GM20000 (cell line): ENCODE measurements around the gene EIF4ENIF1.
"Not testable (repeated sequence)": the region's sequence is repeated elsewhere in the genome, so short reads cannot be mapped to it uniquely, and the experiment has no call there.

Experiments
- DNase-seq: peaks from one replicate; pipeline ENCODE4 v3.0.0; 2012; ENCODE audit warnings: low spot score
- CTCF ChIP-seq: IDR thresholded peaks from 2 replicates; pipeline ENCODE4 v1.5.1; 2012; ENCODE audit warnings: mild to moderate bottlenecking, control low read depth; ENCODE audit errors: extremely low read depth, missing control alignments

The EIF4ENIF1 gene

GRCh38 chr22:31526270-31526669 is 36.6 kb upstream of the EIF4ENIF1 start:
- TF ChIP-seq CTCF = no peak
- no peak for DNase-seq

DNA sequence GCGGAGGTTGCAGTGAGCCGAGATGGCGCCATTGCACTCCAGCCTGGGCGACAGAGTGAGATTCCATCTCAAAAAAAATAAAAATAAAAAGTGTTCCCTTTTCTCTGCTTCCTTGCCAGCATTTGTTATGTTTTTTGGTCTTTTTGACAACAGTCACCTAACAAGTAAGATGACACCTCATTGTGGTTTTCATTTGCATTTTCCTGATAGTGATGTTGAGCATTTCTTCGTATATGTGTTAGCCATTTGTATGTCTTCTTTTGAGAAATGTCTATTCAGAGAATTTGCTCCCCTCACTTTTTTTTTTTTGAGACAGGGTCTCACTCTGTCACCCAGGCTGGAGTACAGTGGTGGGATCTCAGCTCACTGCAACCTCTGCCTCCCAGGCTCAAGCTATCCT is 34.5 kb upstream of the EIF4ENIF1 start:
- not testable (repeated sequence) for DNase-seq

GRCh38 chr22:31520051-31520450 is 30.4 kb upstream of the EIF4ENIF1 start:
- no peak for DNase-seq
- no peak for TF ChIP-seq CTCF

- DNase-seq = no peak
These were observed 19.6 kb upstream of the EIF4ENIF1 start for GRCh38 chr22:31509061-31509762.

GRCh38 chr22:31508536-31508935 is 18.9 kb upstream of the EIF4ENIF1 start:
- no peak for TF ChIP-seq CTCF
- DNase-seq = no peak

More at GRCh38 chr22:31509061-31509762, 19.6 kb upstream of the EIF4ENIF1 start:
- no peak for TF ChIP-seq CTCF

DNA sequence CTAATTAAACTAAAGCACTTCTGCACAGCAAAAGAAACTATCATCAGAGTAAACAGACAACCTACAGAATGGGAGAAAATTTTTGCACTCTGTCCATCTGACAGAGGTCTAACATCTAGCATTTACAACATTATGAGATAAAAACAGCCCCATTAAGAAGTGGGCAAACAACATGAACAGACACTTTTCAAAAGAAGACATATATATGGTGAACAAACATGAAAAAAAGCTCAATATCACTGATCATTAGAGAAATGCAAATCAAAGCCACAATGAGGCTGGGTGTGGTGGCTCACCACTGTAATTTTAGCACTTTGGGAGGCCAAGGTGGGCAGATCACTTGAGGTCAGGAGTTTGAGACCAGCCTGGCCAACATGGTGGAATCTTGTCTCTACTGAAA is 17.9 kb upstream of the EIF4ENIF1 start:
- not testable (repeated sequence) for DNase-seq

- no peak for TF ChIP-seq CTCF
- DNase-seq = no peak
These were observed 14.6 kb upstream of the EIF4ENIF1 start for GRCh38 chr22:31504282-31504681.

DNA sequence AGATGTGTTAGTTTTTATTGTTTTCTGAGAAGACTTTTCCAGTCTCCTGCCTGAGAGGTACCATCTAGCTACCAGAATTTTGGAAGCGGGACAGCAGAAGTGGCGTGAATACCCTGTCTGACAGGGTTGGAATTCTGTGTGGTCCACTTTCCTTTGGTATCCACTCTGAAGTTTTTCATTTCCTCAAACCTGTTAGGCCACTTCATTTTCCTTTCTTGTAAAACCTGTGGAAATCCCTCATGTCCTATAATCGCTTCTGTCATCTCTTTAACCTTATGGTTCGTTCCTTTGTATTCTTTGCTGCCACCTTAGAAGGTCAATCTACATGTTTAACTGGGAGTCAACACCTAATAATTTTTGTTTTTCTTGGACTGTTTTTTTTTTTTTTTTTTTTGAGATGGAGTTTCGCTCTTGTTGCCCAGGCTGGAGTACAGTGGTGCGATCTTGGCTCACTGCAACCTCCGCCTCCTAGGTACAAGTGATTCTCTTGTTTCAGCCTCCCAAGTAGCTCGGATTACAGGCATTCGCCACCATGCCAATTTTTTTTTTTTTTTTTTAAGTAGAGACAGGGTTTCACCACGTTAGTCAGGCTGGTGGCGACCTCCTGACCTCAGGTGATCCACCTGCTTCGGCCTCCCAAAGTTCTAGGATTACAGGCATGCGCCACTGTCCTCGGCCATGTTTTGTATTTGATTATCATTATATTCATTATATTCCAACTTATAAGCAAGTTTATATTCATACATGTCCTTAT is 13.7 kb upstream of the EIF4ENIF1 start:
- TF ChIP-seq CTCF = no peak
- DNase-seq = no peak
